ENCODE results near the gene HPGD.

GRCh38 chr4:174454815-174455473, 67.3 kb downstream of the HPGD start:
- TF ChIP-seq CTCF (conservative IDR thresholded peaks at IDR 0.05; ENCODE audit: low read depth, low read length): no peak
- TF ChIP-seq POLR2A (IDR thresholded peaks at IDR 0.05; ENCODE audit: low read depth, low read length): no peak
- TF ChIP-seq CEBPB (IDR thresholded peaks at IDR 0.05; ENCODE audit: low read depth, low read length): no peak
- no peak for TF ChIP-seq RFX5 (IDR thresholded peaks at IDR 0.05; ENCODE audit: low read depth, low read length)
- no peak for TF ChIP-seq MXI1 (IDR thresholded peaks at IDR 0.05; ENCODE audit: borderline replicate concordance, low read depth, low read length)
- TF ChIP-seq, protein P1, sequence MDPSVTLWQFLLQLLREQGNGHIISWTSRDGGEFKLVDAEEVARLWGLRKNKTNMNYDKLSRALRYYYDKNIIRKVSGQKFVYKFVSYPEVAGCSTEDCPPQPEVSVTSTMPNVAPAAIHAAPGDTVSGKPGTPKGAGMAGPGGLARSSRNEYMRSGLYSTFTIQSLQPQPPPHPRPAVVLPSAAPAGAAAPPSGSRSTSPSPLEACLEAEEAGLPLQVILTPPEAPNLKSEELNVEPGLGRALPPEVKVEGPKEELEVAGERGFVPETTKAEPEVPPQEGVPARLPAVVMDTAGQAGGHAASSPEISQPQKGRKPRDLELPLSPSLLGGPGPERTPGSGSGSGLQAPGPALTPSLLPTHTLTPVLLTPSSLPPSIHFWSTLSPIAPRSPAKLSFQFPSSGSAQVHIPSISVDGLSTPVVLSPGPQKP (IDR thresholded peaks at IDR 0.05; ENCODE audit: borderline replicate concordance, low read depth, low read length): no peak
- no peak for TF ChIP-seq SMC3 (IDR thresholded peaks at IDR 0.05; ENCODE audit: low read depth, low read length)
- no peak for TF ChIP-seq USF2 (IDR thresholded peaks at IDR 0.05; ENCODE audit: low read depth, low read length)
- no peak for TF ChIP-seq BHLHE40 (IDR thresholded peaks at IDR 0.05; ENCODE audit: low read depth, low read length)
- TF ChIP-seq RCOR1 (IDR thresholded peaks at IDR 0.05; ENCODE audit: insufficient replicate concordance, low read length): no peak
- no peak for TF ChIP-seq CHD1 (IDR thresholded peaks at IDR 0.05; ENCODE audit: low read depth, low read length)
